CD14-positive monocyte (primary cell): Measurements from ENCODE around the gene CCR1. TPM values are rescaled to one million over a fixed set of nuclear protein-coding genes. Genes with fewer than 3 reads are reported as not detected.
A peak's percentile ranks its signal among the peaks of the same experiment; 100 is the strongest.

Source experiments
- DNase-seq, 3 donors: peaks; one replicate each; pipeline ENCODE4 v3.0.0-alpha.2; 2011 to 2022
- H2AFZ ChIP-seq: 2 replicates; pipeline ENCODE4 v1.6.0; 2012; ENCODE audit warnings: mild to moderate bottlenecking, low read depth, low read length, inconsistent platforms; ENCODE audit not compliant: insufficient read depth, poor library complexity, severe bottlenecking
- H3K27ac ChIP-seq, 2 donors: 1 replicate in 1 of 2; 2 replicates in 1 of 2; pipeline ENCODE4 v1.5.1; 2012 to 2013; ENCODE audit warnings: low read length in 2 of 2, control low read depth in 1 of 2, inconsistent platforms in 1 of 2, low read depth in 1 of 2, mild to moderate bottlenecking in 1 of 2
- H3K27me3 ChIP-seq, 2 donors: one replicate each; pipeline versions ENCODE4 v1.6.0 to v1.6.1; 2011 to 2013; ENCODE audit warnings: low read length in 2 of 2; ENCODE audit not compliant: control insufficient read depth in 2 of 2, insufficient read depth in 2 of 2
- H3K36me3 ChIP-seq, 2 donors: replicated peaks in 1 of 2; 1 replicate in 1 of 2; 2 replicates in 1 of 2; pipeline versions ENCODE4 v1.5.1 to v1.6.1; 2012 to 2013; ENCODE audit warnings: low read length in 2 of 2, control low read depth in 1 of 2, inconsistent platforms in 1 of 2, mild to moderate bottlenecking in 1 of 2; ENCODE audit not compliant: insufficient read depth in 2 of 2, control insufficient read depth in 1 of 2
- H3K4me1 ChIP-seq, 2 donors: 1 replicate in 1 of 2; 2 replicates in 1 of 2; pipeline versions ENCODE4 v1.5.1 to v1.6.1; 2012 to 2013; ENCODE audit warnings: low read length in 2 of 2, control low read depth in 1 of 2, inconsistent platforms in 1 of 2, mild to moderate bottlenecking in 1 of 2, moderate library complexity in 1 of 2; ENCODE audit not compliant: insufficient read depth in 2 of 2, control insufficient read depth in 1 of 2
- H3K4me2 ChIP-seq: replicated peaks from 2 replicates; pipeline ENCODE3; 2012; ENCODE audit warnings: low read length, moderate library complexity, mild to moderate bottlenecking; ENCODE audit not compliant: poor library complexity, severe bottlenecking; ENCODE audit errors: extremely low read depth
- H3K4me3 ChIP-seq, 3 experiments: fragments of 200-600 bp in 1 of 3; sonication (generic) in 1 of 3; replicated peaks in 1 of 3; 1 replicate in 2 of 3; 2 replicates in 1 of 3; pipeline ENCODE4 v1.5.1; 2011 to 2013; ENCODE audit warnings: low read length in 3 of 3, mild to moderate bottlenecking in 3 of 3, control low read depth in 2 of 3, low read depth in 2 of 3, inconsistent platforms in 1 of 3, moderate library complexity in 1 of 3
- H3K79me2 ChIP-seq: 2 replicates; pipeline ENCODE4 v1.6.0; 2012; ENCODE audit warnings: mild to moderate bottlenecking, control low read depth, inconsistent platforms, low read length, moderate library complexity; ENCODE audit not compliant: insufficient read depth
- H3K9ac ChIP-seq: 2 replicates; pipeline ENCODE4 v1.6.0; 2017; ENCODE audit warnings: low read length, mild to moderate bottlenecking; ENCODE audit not compliant: insufficient read depth, poor library complexity, severe bottlenecking
- H3K9me3 ChIP-seq, 2 donors: replicated peaks in 1 of 2; 1 replicate in 1 of 2; 2 replicates in 1 of 2; pipeline versions ENCODE4 v1.5.1 to v1.6.1; 2012 to 2013; ENCODE audit warnings: low read length in 2 of 2, control low read depth in 1 of 2; ENCODE audit not compliant: control insufficient read depth in 1 of 2, insufficient read depth in 1 of 2
- H4K20me1 ChIP-seq: 2 replicates; pipeline ENCODE4 v1.6.0; 2012; ENCODE audit warnings: mild to moderate bottlenecking, low read length, control low read depth, moderate library complexity; ENCODE audit not compliant: insufficient read depth
- H3K27ac Mint-ChIP-seq, 7 donors: one replicate each; pipeline ENCODE4 v1.8.0; 2020; ENCODE audit warnings: mild to moderate bottlenecking in 7 of 7, mixed read lengths in 7 of 7, moderate library complexity in 6 of 7, inconsistent platforms in 2 of 7
- H3K27me3 Mint-ChIP-seq, 3 donors: one replicate each; pipeline ENCODE4 v1.8.0; 2021 to 2022; ENCODE audit warnings: low read depth in 3 of 3, mild to moderate bottlenecking in 3 of 3, mixed read lengths in 3 of 3, moderate library complexity in 3 of 3, inconsistent platforms in 1 of 3
- H3K36me3 Mint-ChIP-seq, 2 donors: one replicate each; pipeline ENCODE4 v1.8.0; 2020; ENCODE audit warnings: mixed read lengths in 2 of 2, inconsistent platforms in 1 of 2, mild to moderate bottlenecking in 1 of 2
- H3K4me1 Mint-ChIP-seq: one replicate; pipeline ENCODE4 v1.8.0; 2020; ENCODE audit warnings: mild to moderate bottlenecking, mixed read lengths
- H3K4me3 Mint-ChIP-seq, 2 donors: one replicate each; pipeline ENCODE4 v1.8.0; 2020; ENCODE audit warnings: mild to moderate bottlenecking in 2 of 2, mixed read lengths in 2 of 2, moderate library complexity in 1 of 2
- H3K9me3 Mint-ChIP-seq, 7 donors: one replicate each; pipeline ENCODE4 v1.8.0; 2020 to 2022; ENCODE audit warnings: mixed read lengths in 7 of 7, mild to moderate bottlenecking in 6 of 7, moderate library complexity in 6 of 7, inconsistent platforms in 2 of 7
- CTCF ChIP-seq: fragments of 200-600 bp; IDR thresholded peaks from one replicate; pipeline ENCODE4 v1.8.0; 2022; ENCODE audit warnings: antibody characterized with exemption, mild to moderate bottlenecking
- WGBS: methylation state at CpG from one replicate; pipeline ENCODE4 v1.1.5; 2013; ENCODE audit warnings: missing lambda C conversion rate; ENCODE audit not compliant: insufficient coverage; 5-methylcytosine and 5-hydroxymethylcytosine counted together
- intact Hi-C, 2 donors: fragments of 100-400 bp; cut with micrococcal nuclease; formaldehyde crosslinking; loops; one replicate each; pipeline versions ENCODE4 v1.15.0 to v1.15.1; 2023
- polyA plus RNA-seq, 3 donors: library from polyadenylated mRNA; depleted of rRNA in 1 of 3; unstranded in 2 of 3; stranded (reverse) in 1 of 3; fragments of 300-500 nt in 2 of 3; fragments of >200 nt in 1 of 3; fragmentation: Illumina TruSeq in 2 of 3; gene quantifications; 1 replicate in 2 of 3; 2 replicates in 1 of 3; pipeline ENCODE4 v1.2.3, GENCODE V29; 2012 to 2021

CCR1 gene
- polyA plus RNA-seq, 3 donors: 56.7 to 304 (median 233) TPM

DNA sequence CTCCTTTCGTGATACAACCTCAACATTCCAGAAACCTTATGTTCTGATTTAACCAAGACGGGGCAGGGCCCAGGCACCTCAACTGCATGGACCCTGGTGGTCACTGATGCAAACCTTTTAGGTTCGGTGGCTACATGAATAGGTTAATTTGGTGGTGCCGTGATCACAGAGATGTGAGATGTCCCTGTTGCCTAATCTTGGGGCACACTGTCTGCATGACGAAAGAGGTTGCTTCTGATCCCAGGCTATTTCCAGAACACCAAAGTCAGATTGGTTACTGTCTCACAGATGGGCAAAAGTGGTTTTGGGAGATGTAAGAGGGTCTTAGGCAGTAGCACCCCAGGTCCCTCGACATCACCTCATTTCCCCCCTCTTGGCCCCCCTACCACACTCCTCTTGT lies 4.0 kb upstream of the CCR1 start:
- Histone ChIP-seq H3K4me1 (peaks cover 62 to 66% of the 10 kb centered on the region in 2 donors), H3K4me2 (peak overlapping the region; percentile 10), H4K20me1 (no peaks in the 10 kb centered on the region), H3K4me3 (peak overlapping the region in 1 of 3 experiments; percentile 32), H3K79me2 (peaks cover 13% of the 10 kb centered on the region), H2AFZ (no peak overlapping the region), H3K9ac (no peak overlapping the region), H3K9me3 (no peaks in the 10 kb centered on the region), H3K27me3 (no peaks in the 10 kb centered on the region), H3K36me3 (no peaks in the 10 kb centered on the region), H3K27ac (peak overlapping the region in 1 of 2 donors; percentile 82)
- intact Hi-C loops: loop anchor here in 1 of 2 donors (5.0 kb wide), 1 partner anchor 155 kb away; no protein-coding TSS in a partner anchor
- 60% methylated on average over 3 of the region's 6 CpGs for WGBS
- Mint-ChIP-seq H3K36me3 (peaks cover 4 to 10% of the 10 kb centered on the region in 2 donors), H3K9me3 (no peaks in the 10 kb centered on the region), H3K4me3 (no peak overlapping the region), H3K4me1 (peaks cover 37% of the 10 kb centered on the region), H3K27ac (no peak overlapping the region), H3K27me3 (peaks cover 0 to 2% (median 0%) of the 10 kb centered on the region in 3 donors)
- TF ChIP-seq CTCF: no peak
- peak in 2 of 3 donors; percentile 63 to 71 for DNase-seq

DNA sequence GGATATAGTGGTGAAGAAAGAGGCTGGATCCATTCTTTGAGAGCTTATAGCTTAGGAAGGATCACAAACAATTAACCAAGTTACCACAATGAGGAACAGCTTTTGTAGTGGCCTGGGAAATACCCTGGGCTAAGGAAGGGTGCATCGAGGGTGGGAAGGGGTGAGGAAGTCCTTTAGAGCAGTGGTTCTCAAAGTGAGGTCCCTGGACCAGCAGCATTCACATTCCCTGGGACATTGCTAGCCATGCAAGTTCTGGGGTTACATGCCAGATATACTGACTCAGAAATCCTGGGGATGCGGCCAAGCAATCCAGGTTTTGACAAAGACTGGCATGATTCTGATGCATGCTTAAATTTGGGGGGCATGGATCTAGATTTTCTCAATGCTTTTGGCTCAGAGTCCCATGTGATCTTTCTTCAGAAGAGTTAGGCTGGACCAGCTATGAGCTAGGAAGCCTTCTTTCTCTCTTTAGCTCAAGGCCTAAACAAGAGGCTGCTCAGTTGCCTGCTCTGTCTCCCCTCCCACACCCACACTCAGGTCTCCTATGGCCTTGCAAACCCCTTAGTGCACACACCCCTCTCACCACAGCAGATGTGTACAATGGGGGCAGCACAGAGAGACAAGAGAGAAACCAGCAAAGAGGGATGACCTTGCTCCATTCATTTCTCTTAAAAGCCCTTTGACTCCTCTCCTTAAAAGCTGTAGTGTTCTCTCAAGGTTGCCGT lies 1.8 kb upstream of the CCR1 start:
- peaks cover 0 to 2% (median 0%) of the 10 kb centered on the region in 3 donors for H3K27me3 Mint-ChIP-seq
- no peak overlapping the region for H3K9ac ChIP-seq
- peaks cover 21 to 32% of the 10 kb centered on the region in 2 donors for H3K36me3 Mint-ChIP-seq
- peaks cover 77 to 86% of the 10 kb centered on the region in 2 donors for H3K4me1 ChIP-seq
- H3K36me3 ChIP-seq: peaks cover 0 to 10% of the 10 kb centered on the region in 2 donors
- H3K79me2 ChIP-seq: peaks cover 35% of the 10 kb centered on the region
- peaks cover 3% of the 10 kb centered on the region for H4K20me1 ChIP-seq
- H3K9me3 ChIP-seq: no peaks in the 10 kb centered on the region
- peaks cover 52% of the 10 kb centered on the region for H3K4me1 Mint-ChIP-seq
- intact Hi-C loops: loop anchor here (2.0 to 5.0 kb wide), 5 partner anchors 13 to 157 kb away; no protein-coding TSS in a partner anchor
- no peak overlapping the region for H2AFZ ChIP-seq
- WGBS: 50% methylated on average over 2 of the region's 3 CpGs
- H3K9me3 Mint-ChIP-seq: peaks cover 0 to under 1% (median 0%) of the 10 kb centered on the region in 7 donors
- peak overlapping the region in 1 of 3 experiments; percentile 82 for H3K4me3 ChIP-seq
- H3K4me2 ChIP-seq: peak overlapping the region; percentile 33
- H3K27me3 ChIP-seq: no peaks in the 10 kb centered on the region
- peak; percentile 70 to 87 (median 74) for DNase-seq
- peak overlapping the region in 1 of 2 donors; percentile 96 for H3K27ac ChIP-seq
- H3K4me3 Mint-ChIP-seq: peak overlapping the region in 1 of 2 donors; percentile 57
- no peak for TF ChIP-seq CTCF
- H3K27ac Mint-ChIP-seq: peak overlapping the region; percentile 96 to 100 (median 99)
